HepG2 (cell line): Measurements from ENCODE around the gene MXRA8. TPM values are rescaled to one million over a fixed set of nuclear protein-coding genes. Genes with fewer than 3 reads are reported as not detected.
A peak's percentile ranks its signal among the peaks of the same experiment; 100 is the strongest.

Source experiments
- CEBPZ ChIP-seq: IDR thresholded peaks from 2 replicates; pipeline ENCODE4 v1.6.1; 2012; ENCODE audit warnings: low read length, improper control_type of control experiment
- DMAP1 ChIP-seq: IDR thresholded peaks from 2 replicates; pipeline ENCODE4 v1.6.1; 2016
- IKZF1 ChIP-seq: fragments of 450-650 bp; IDR thresholded peaks from 2 replicates; pipeline ENCODE4 v1.7.1; 2016
- IRF9 ChIP-seq: sonication (generic); formaldehyde crosslinking; IDR thresholded peaks from 2 replicates; pipeline ENCODE4 v1.8.0; 2022; ENCODE audit warnings: missing genetic modification reagents, mild to moderate bottlenecking, borderline replicate concordance
- KDM2A ChIP-seq: sonication (generic); formaldehyde crosslinking; IDR thresholded peaks from 2 replicates; pipeline ENCODE4 v1.4.0; 2020; ENCODE audit warnings: low read depth, missing genetic modification reagents, borderline replicate concordance
- MTA3 ChIP-seq: sonication (generic); formaldehyde crosslinking; IDR thresholded peaks from 2 replicates; pipeline ENCODE4 v1.4.0; 2020; ENCODE audit warnings: missing genetic modification reagents
- NFE2L1 ChIP-seq: sonication (generic); formaldehyde crosslinking; IDR thresholded peaks from 2 replicates; pipeline ENCODE4 v1.4.0; 2020; ENCODE audit warnings: missing genetic modification reagents, mild to moderate bottlenecking, borderline replicate concordance
- POLR2AphosphoS2 ChIP-seq: IDR thresholded peaks from 2 replicates; pipeline ENCODE4 v1.6.1; 2011; ENCODE audit warnings: low read depth, low read length, improper control_type of control experiment
- PTBP1 ChIP-seq: fragments of 200-400 bp; formaldehyde crosslinking; IDR thresholded peaks from 2 replicates; pipeline ENCODE4 v1.6.1; 2018; ENCODE audit warnings: low read length, low read depth; ENCODE audit not compliant: poor library complexity, severe bottlenecking
- SKI ChIP-seq: fragments of 450-650 bp; IDR thresholded peaks from one replicate; pipeline ENCODE4 v1.6.1; 2018; ENCODE audit warnings: mild to moderate bottlenecking; ENCODE audit not compliant: partially characterized antibody
- TFDP1 ChIP-seq: IDR thresholded peaks from 2 replicates; pipeline ENCODE4 v1.6.1; 2016; ENCODE audit warnings: missing compliant biosample characterization, missing genetic modification reagents, borderline replicate concordance
- YEATS2 ChIP-seq: sonication (generic); formaldehyde crosslinking; IDR thresholded peaks from 2 replicates; pipeline ENCODE4 v1.4.0; 2020; ENCODE audit warnings: missing genetic modification reagents, borderline replicate concordance
- ZBTB20 ChIP-seq: sonication (generic); formaldehyde crosslinking; IDR thresholded peaks from 2 replicates; pipeline ENCODE4 v1.8.1; 2023; ENCODE audit warnings: missing genetic modification reagents, low read depth, mild to moderate bottlenecking, borderline replicate concordance
- ZBTB8A ChIP-seq: sonication (generic); formaldehyde crosslinking; IDR thresholded peaks from 2 replicates; pipeline ENCODE4 v1.4.0; 2020; ENCODE audit warnings: mild to moderate bottlenecking, low read depth, missing genetic modification reagents, borderline replicate concordance
- ZMAT5 ChIP-seq: sonication (generic); formaldehyde crosslinking; IDR thresholded peaks from 2 replicates; pipeline ENCODE4 v1.5.0; 2020; ENCODE audit warnings: mild to moderate bottlenecking, low read depth, missing genetic modification reagents, borderline replicate concordance
- ZNF224 ChIP-seq: sonication (generic); formaldehyde crosslinking; IDR thresholded peaks from 2 replicates; pipeline ENCODE4 v1.5.0; 2020; ENCODE audit warnings: mild to moderate bottlenecking, missing genetic modification reagents
- ZNF350 ChIP-seq: sonication (generic); formaldehyde crosslinking; IDR thresholded peaks from 2 replicates; pipeline ENCODE4 v1.4.0; 2020; ENCODE audit warnings: mild to moderate bottlenecking, low read depth, missing genetic modification reagents, borderline replicate concordance
- ZNF574 ChIP-seq: sonication (generic); formaldehyde crosslinking; IDR thresholded peaks from 2 replicates; pipeline ENCODE4 v1.4.0; 2020; ENCODE audit warnings: missing genetic modification reagents
- ZNF605 ChIP-seq: sonication (generic); formaldehyde crosslinking; IDR thresholded peaks from 2 replicates; pipeline ENCODE4 v1.8.0; 2022; ENCODE audit warnings: mild to moderate bottlenecking, missing genetic modification reagents
- ZNF773 ChIP-seq: sonication (generic); formaldehyde crosslinking; IDR thresholded peaks from 2 replicates; pipeline ENCODE4 v1.4.0; 2020; ENCODE audit warnings: missing genetic modification reagents, borderline replicate concordance
- polyA plus RNA-seq, 8 experiments: library from polyadenylated mRNA; depleted of rRNA in 3 of 8; stranded (reverse) in 7 of 8; unstranded in 1 of 8; fragments of >200 nt; fragmentation: Illumina TruSeq in 4 of 8; extraction: Trizol in 4 of 8; gene quantifications; 2 replicates each; pipeline versions ENCODE4 v1.2.1 to v1.2.3, GENCODE V29; 2011 to 2016; ENCODE audit warnings: low read depth in 4 of 8, missing spikeins in 1 of 8, mixed read lengths in 1 of 8; ENCODE audit not compliant: insufficient read depth in 1 of 8
- total RNA-seq, 5 experiments: library from RNA; depleted of rRNA; stranded (reverse); fragments of >200 nt; fragmentation: Illumina TruSeq; extraction: Trizol; gene quantifications; 2 replicates each; pipeline ENCODE4 v1.2.3, GENCODE V29; 2016; ENCODE audit warnings: low read depth in 1 of 5

The MXRA8 gene
- total and polyA plus RNA-seq, 2 of the 13 experiments (the other 11 are each of a cell fraction or from before 2014, with no cell fraction given), result 19.8 to 44.8 TPM

GRCh38 chr1:1304331-1305299 lies 53.7 kb downstream of the MXRA8 start (continued):
- TF ChIP-seq IRF9 (CRISPR knock-in tag) (no peak), ZNF574 (no peak; the same call in 1 of the 2 replicates), MTA3 (CRISPR knock-in tag) (no peak), ZMAT5 (CRISPR knock-in tag) (no peak), ZNF605 (CRISPR knock-in tag) (peak; percentile 67; the same call in 1 of the 2 replicates), CEBPZ (no peak), YEATS2 (CRISPR knock-in tag) (0 out of 2 replicates have a peak, but pooled peaks have one; percentile 19), NFE2L1 (CRISPR knock-in tag) (no peak), SKI (no peak), ZBTB20 (no peak), ZNF350 (CRISPR knock-in tag) (no peak), PTBP1 (no peak), TFDP1 (peak; percentile 87; the same call in 1 of the 2 replicates), DMAP1 (peak; percentile 12; the same call in 1 of the 2 replicates), KDM2A (CRISPR knock-in tag) (peak; percentile 48), POLR2AphosphoS2 (no peak), ZNF773 (CRISPR knock-in tag) (no peak), ZBTB8A (CRISPR knock-in tag) (no peak), ZNF224 (CRISPR knock-in tag) (no peak), IKZF1 (no peak)
